HepG2 (cell line): Measurements from ENCODE around the gene SHPK.

ENCODE experiments used
- CTCF ChIP-seq: sonication (generic); formaldehyde crosslinking; IDR thresholded peaks from 2 replicates; pipeline ENCODE4 v1.5.0; 2020; ENCODE audit warnings: mild to moderate bottlenecking, missing genetic modification reagents, moderate library complexity
- EZH2 ChIP-seq: conservative IDR thresholded peaks from 2 replicates; pipeline ENCODE4 v1.6.1; 2012; ENCODE audit warnings: mild to moderate bottlenecking, low read depth, low read length, moderate library complexity
- FOXP1 ChIP-seq, 2 experiments: fragments of 450-650 bp in 1 of 2; IDR thresholded peaks; 2 replicates each; pipeline ENCODE4 v1.6.1; 2017 to 2018; ENCODE audit warnings: antibody characterized with exemption in 1 of 2
- JUN ChIP-seq: sonication (generic); formaldehyde crosslinking; IDR thresholded peaks from 2 replicates; pipeline ENCODE4 v1.4.0; 2020; ENCODE audit warnings: mild to moderate bottlenecking, missing genetic modification reagents
- KLF15 ChIP-seq: sonication (generic); formaldehyde crosslinking; IDR thresholded peaks from 2 replicates; pipeline ENCODE4 v1.8.1; 2023; ENCODE audit warnings: borderline replicate concordance, mild to moderate bottlenecking, inconsistent platforms, missing genetic modification reagents, mixed read lengths
- MYC ChIP-seq: sonication (generic); formaldehyde crosslinking; IDR thresholded peaks from 2 replicates; pipeline ENCODE4 v1.9.0; 2021; ENCODE audit warnings: missing genetic modification reagents, borderline replicate concordance
- NFAT5 ChIP-seq: sonication (generic); formaldehyde crosslinking; IDR thresholded peaks from 2 replicates; pipeline ENCODE4 v1.4.0; 2020; ENCODE audit warnings: missing genetic modification reagents
- POLR2A ChIP-seq, 2 experiments: IDR thresholded peaks; 2 replicates each; pipeline ENCODE4 v1.6.1; 2011; ENCODE audit warnings: low read depth in 2 of 2, low read length in 2 of 2, mild to moderate bottlenecking in 1 of 2, moderate library complexity in 1 of 2; ENCODE audit not compliant: insufficient read depth in 1 of 2
- TAF15 ChIP-seq: fragments of 200-400 bp; formaldehyde crosslinking; IDR thresholded peaks from one replicate; pipeline ENCODE4 v1.6.1; 2018; ENCODE audit warnings: mild to moderate bottlenecking, low read depth, low read length; ENCODE audit not compliant: poor library complexity, severe bottlenecking
- ZBTB44 ChIP-seq: sonication (generic); formaldehyde crosslinking; IDR thresholded peaks from 2 replicates; pipeline ENCODE4 v1.4.0; 2020; ENCODE audit warnings: missing genetic modification reagents
- ZNF235 ChIP-seq: sonication (generic); formaldehyde crosslinking; IDR thresholded peaks from 2 replicates; pipeline ENCODE4 v1.8.1; 2023; ENCODE audit warnings: mild to moderate bottlenecking, missing genetic modification reagents, borderline replicate concordance

GRCh38 chr17:3622977-3623594 lies 13.0 kb downstream of the SHPK start:
- TF ChIP-seq FOXP1 (IDR thresholded peaks at IDR 0.05) (no peak), FOXP1 (CRISPR knock-in tag; IDR thresholded peaks at IDR 0.05) (no peak), KLF15 (CRISPR knock-in tag) (no peak), ZNF235 (CRISPR knock-in tag) (no peak), NFAT5 (CRISPR knock-in tag) (no peak), TAF15 (no peak), CTCF (CRISPR knock-in tag) (no peak), EZH2 (no peak), ZBTB44 (CRISPR knock-in tag) (no peak), JUN (no peak), MYC (no peak), POLR2A (IDR thresholded peaks at IDR 0.05; ENCODE audit: insufficient read depth in 1 of 2, low read depth in 2 of 2, low read length in 2 of 2) (no peak)
